ENCODE measurements around the gene CD24.
"Not testable (repeated sequence)": the region's sequence is repeated elsewhere in the genome, so short reads cannot be mapped to it uniquely, and the experiment has no call there.

Gene CD24, protein sequence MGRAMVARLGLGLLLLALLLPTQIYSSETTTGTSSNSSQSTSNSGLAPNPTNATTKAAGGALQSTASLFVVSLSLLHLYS

DNA sequence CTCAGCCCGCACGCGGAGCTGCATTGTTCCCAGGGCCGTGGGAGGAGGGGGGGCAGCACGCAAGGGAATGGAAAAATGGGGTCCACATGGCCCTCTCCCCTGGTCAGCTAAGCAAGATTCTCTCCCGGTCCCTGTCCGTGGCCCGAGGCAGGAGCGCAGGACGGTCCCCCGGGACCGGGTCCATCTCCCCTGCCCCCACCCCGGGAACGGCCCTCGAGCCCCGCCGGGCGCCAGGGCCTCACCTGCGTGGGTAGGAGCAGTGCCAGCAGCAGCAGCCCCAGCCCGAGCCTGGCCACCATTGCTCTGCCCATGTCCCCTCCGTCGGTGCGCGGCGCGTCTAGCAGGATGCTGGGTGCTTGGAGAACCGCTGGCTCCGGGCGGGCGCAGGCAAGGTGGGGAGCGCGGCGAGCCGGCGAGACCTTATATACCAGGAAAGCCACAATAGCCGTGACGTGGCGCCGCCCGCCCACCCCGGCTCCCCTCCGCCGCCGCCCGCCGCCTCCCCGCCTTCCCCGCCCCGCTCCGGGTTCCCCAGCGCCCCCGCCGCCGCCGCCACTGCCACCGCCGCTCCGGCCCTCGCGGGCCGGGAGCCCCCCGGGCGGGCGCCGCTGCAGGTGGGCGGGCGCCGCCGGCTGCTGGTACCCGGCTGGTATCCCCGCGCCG, at the start of gene CD24:
TSS of gene CD24 (minus strand) at position 394 of the 663 bp plus-strand sequence. CDS start at position 311, 83 bp downstream.
- no peak for DNase-seq (ENCODE audit: low read depth in 1 of 2, low spot score in 1 of 2)

DNA sequence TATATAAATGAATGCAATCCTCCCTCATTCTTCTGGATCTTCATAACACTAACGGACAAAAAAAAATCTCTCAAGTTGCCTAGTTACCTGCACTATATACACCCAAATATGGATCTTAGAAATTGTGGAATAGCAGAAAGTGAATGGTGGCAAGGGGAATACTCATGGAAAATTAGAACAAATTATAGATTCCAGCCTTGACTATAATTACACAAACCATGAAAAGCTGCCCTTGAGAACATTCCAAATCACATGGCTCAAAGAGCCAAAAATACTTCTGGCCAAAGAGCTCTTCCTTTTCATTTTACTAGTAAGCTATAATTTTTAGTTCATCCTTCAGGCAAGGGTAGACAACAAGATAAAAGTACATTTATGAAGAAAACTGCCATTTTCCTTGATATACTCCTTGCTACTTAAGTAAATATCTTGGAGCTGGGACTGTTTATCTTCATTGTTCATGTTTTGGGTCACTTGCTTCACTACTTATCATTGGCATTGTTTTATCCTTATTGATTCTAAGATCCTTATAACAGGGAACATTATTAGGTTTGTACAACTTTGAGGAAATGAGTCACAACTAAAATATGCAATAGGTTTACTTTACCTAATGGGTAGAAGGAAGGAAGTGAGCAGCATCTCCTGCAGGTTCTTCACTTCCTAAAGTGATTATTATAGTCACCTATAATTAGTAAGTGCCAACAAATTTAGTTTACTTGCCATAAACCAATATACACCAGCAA, 47.1 kb upstream of the CD24 start:
- no peak for DNase-seq (ENCODE audit: low read depth in 1 of 2, low spot score in 1 of 2)

DNA sequence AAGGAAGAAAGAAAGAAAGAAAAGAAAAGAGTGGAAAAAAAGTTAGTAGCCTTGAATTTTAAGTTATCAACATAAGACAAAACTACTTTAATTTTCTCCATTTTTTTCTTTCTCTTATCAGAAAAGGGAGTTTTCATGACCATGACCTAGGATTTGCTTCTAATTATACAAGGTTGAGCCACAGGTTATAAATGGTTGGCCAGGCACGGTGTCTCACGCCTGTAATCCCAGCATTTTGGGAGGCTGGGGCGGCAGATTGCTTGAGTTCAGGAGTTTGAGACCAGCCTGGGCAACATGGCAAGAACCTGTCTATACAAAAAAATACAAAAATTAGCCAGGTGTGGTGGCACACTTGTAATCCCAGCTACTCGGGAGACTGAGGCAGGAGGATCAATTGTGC, 45.7 kb upstream of the CD24 start:
- no peak for DNase-seq (ENCODE audit: low read depth in 1 of 2, low spot score in 1 of 2)

- not testable (repeated sequence) for DNase-seq (ENCODE audit: low read depth in 1 of 2, low spot score in 1 of 2)
These were observed 45.1 kb upstream of the CD24 start for GRCh38 chr6:107019628-107020027.

DNA sequence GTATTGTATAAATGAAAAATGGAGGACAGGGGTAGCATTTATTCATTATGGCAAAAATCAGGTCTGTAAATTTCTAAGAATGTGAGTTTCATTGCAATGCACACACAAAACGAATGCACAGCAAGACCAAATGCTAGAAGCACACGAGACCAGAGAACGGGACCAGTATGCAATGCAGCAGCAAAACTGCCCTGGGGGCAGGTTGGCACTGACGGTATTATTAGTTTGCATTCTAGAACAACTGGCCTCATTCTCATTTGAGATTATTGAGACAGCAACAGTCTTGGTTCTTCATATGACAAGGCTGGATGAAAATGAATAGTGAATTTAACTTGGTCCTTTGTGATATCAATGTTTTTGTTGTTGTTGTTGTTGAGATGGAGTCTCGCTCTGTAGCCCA, 44.5 kb upstream of the CD24 start:
- DNase-seq (ENCODE audit: low read depth in 1 of 2, low spot score in 1 of 2): no peak

DNA sequence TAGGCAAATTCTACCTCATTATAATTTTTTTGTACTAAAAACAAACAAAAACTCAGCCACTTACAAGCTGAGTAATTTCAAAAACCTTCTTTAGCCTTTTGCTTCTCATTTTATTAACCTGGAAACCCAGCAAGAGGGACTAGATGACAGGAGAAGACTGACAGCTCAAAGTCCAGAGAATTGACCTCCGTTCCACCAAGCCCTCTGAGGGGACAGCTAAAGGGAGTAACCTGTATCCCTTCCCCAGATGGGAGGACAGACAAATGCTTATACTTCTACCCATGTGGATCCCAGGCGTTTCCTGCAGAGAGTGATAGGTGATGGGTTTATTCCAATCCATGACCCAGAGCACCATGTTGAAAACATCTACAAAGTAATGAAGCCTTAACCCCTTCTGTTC, 35.0 kb upstream of the CD24 start:
- no peak for DNase-seq (ENCODE audit: low read depth in 1 of 2, low spot score in 1 of 2)

GRCh38 chr6:106997392-106998158, 23.0 kb upstream of the CD24 start:
- DNase-seq (ENCODE audit: low read depth in 1 of 2, low spot score in 1 of 2): peak in 1 of 2 donors; percentile 26

- no peak for DNase-seq (ENCODE audit: low read depth in 1 of 2, low spot score in 1 of 2)
These were observed 21.1 kb upstream of the CD24 start for GRCh38 chr6:106995640-106996039.

DNA sequence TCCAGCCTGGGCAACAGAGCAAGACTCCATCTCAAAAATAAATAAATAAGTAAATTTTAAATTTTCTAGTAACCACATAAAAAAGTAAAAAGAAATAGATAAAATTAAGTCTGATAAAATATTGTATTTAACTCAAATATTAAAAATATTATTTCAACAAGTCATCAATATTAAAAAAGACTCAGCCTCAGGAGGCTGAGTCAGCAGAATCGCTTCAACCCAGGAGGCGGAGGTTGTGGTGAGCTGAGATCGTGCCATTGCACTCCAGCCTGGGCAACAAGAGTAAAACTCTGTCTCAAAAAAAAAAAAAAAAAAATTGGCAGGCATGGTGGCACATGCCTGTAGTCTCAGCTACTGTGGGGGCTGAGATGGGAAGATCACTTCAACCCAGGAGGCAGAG, 15.2 kb upstream of the CD24 start:
- DNase-seq (ENCODE audit: low read depth in 1 of 2, low spot score in 1 of 2): not testable (repeated sequence)

GRCh38 chr6:106988664-106989063, 14.1 kb upstream of the CD24 start:
- DNase-seq (ENCODE audit: low read depth in 1 of 2, low spot score in 1 of 2): no peak

- no peak for DNase-seq (ENCODE audit: low read depth in 1 of 2, low spot score in 1 of 2)
These were observed 7.4 kb upstream of the CD24 start for GRCh38 chr6:106981926-106982325.

- no peak for DNase-seq (ENCODE audit: low read depth in 1 of 2, low spot score in 1 of 2)
These were observed 6.4 kb upstream of the CD24 start for GRCh38 chr6:106980926-106981325.

DNA sequence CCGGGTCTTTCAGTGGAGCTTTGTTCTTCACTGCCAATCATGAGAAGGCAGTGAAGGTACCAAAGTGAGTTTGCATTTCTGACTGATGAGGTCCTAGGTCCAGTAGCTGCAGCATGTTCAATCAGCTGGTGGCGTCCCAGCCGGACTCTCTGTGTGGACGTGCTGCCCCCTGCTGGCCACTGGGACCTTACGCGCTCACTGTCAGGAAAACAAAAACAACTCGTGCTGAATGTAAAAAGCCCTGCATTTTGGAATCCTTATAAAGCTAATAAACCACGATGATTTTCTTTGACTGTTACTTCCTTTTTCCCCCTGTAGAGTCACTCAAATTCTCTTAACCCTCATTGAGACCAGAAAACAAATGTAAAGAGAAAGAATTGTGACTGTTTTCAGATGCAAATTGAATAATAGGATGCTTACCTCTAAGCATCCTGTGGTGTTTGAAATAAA, 4.9 kb upstream of the CD24 start:
- peak; percentile 68 for DNase-seq (ENCODE audit: low read depth in 1 of 2, low spot score in 1 of 2)

GRCh38 chr6:106977246-106977645, 2.7 kb upstream of the CD24 start:
- DNase-seq (ENCODE audit: low read depth in 1 of 2, low spot score in 1 of 2): no peak

GRCh38 chr6:106976270-106976669, 1.7 kb upstream of the CD24 start:
- DNase-seq (ENCODE audit: low read depth in 1 of 2, low spot score in 1 of 2): no peak

DNA sequence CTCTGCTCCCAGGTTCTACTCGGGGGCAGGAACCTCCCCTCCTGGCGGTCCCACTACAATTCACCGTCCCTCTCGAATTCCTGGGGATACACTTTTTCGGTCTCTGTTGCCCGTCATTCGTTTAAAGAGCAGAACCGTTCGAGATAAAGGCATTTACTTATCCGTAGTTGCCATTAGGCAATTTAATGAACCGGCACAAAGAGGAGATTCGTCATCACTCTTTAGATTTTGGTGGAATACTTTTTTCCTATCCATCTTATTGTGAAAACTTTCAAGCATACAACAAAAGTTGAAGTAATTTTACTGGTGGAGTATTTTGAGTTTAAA, 1.2 kb upstream of the CD24 start:
- no peak for DNase-seq (ENCODE audit: low read depth in 1 of 2, low spot score in 1 of 2)

DNA sequence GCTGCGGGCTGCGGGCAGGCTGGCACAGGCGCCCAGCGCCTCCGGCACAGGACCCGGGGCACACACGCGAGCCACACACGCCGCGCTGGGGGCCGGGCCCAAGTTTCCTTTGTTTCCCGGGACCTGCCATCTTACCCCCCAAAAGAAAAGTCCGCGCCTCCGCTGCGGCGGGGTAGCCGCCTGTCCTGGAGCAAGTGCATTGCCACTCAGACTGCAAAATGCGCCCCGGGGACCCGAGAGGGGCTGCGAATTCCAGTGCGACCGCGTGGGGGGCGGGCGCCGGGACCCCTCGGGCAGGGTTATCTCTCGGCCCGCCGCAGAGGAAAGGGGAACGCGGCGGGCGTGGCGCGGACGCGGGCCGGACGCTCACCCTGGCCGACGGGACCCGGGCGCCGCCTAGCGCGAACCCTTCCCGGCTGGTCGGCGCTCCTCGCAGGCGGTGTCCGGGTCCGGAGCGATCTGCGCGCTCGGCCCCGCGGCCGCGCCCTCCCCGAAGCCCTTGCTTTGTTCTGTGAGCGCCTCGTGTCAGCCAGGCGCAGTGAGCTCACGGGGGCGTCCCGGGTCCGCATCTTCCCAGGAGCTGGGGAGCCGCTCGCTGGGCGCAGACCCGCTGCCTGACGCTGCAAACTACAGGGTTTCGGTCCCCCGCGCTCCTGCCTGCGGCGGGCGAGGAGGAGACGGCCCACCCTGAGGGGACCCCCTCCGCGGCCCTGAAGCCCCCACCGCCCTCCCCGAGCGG, 639 bp upstream of the CD24 start:
- no peak for DNase-seq (ENCODE audit: low read depth in 1 of 2, low spot score in 1 of 2)

DNA sequence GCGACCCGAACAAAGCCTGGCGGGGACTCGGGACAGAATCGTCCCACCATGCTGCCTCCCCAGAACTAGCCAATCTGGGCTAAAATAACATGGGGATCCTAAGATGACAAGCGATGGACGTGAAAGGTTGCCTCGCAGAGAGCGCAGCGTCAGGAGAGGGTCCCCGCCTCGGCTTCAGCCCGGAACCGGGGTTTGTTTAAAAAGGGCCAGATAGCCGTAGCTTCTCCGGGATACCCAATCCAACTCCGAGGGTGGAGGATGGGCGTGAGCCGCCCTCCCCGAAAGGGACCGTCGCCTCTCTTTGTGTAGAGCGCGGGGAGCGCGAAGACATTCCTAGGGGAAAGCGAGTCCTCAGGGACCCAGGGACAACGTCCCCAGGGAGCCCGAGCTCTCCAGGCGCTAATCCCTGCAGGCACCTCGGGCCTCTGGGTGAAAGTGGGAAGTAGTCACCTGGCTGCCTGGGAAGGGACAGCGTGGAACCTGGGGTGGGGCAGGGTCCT, 643 bp downstream of the CD24 start:
- no peak for DNase-seq (ENCODE audit: low read depth in 1 of 2, low spot score in 1 of 2)

- no peak for DNase-seq (ENCODE audit: low read depth in 1 of 2, low spot score in 1 of 2)
These were observed 1.3 kb downstream of the CD24 start for GRCh38 chr6:106973018-106973835.

- DNase-seq (ENCODE audit: low read depth in 1 of 2, low spot score in 1 of 2): no peak
These were observed 2.0 kb downstream of the CD24 start for GRCh38 chr6:106972500-106972899.

Data from activated T-helper 1 cell treated with anti-CD3 and anti-CD28 coated beads, Interleukin-2, amount 50 U/mL, for 16 hours (primary cell).